IMR-90 (cell line): Measurements from ENCODE around the gene NET1. TPM values are rescaled to one million over a fixed set of nuclear protein-coding genes. Genes with fewer than 3 reads are reported as not detected.

Source experiments
- ATAC-seq: fragments of 200-7000 bp; cut with Tn5 transposase; 2 replicates; pipeline ENCODE4 v1.9.1; 2020; ENCODE audit warnings: low read depth, mild to moderate bottlenecking, moderate library complexity
- BruUV-seq: library from RNA; stranded (reverse); fragments of 400-500 nt; replicated peaks from 2 replicates; lab custom pipeline; 2021; lab: Mats Ljungman, UMichigan
- CTCF ChIA-PET: fragments of 300-600 bp; formaldehyde crosslinking; extraction: SDS; loops from one replicate; lab custom pipeline; 2021; ENCODE audit warnings: antibody characterized with exemption; lab: Yijun Ruan, JAX
- POLR2A ChIA-PET: fragments of 300-600 bp; sonication (Branson Sonifier 250); formaldehyde crosslinking; loops from one replicate; lab custom pipeline; 2022; ENCODE audit warnings: antibody characterized with exemption; ENCODE audit not compliant: unreplicated experiment; lab: Charles Lee
- DNase-seq: peaks from one replicate; pipeline ENCODE4 v3.0.0; 2013
- H2AFZ ChIP-seq: replicated peaks from 2 replicates; pipeline ENCODE3; 2013; ENCODE audit warnings: low read length, mild to moderate bottlenecking; ENCODE audit not compliant: poor library complexity
- H2AK5ac ChIP-seq: 2 replicates; pipeline ENCODE4 v1.6.1; 2013; ENCODE audit warnings: low read depth, low read length, inconsistent platforms
- H2AK9ac ChIP-seq: replicated peaks from 2 replicates; pipeline ENCODE3; 2013; ENCODE audit warnings: mild to moderate bottlenecking, low read depth, low read length, moderate library complexity; ENCODE audit not compliant: poor library complexity
- H2BK120ac ChIP-seq: 2 replicates; pipeline ENCODE4 v1.6.1; 2013; ENCODE audit warnings: low read depth, low read length, inconsistent platforms
- H2BK15ac ChIP-seq: 3 replicates; pipeline ENCODE4 v1.6.1; 2013; ENCODE audit warnings: low read depth, low read length, inconsistent platforms
- H2BK20ac ChIP-seq: 2 replicates; pipeline ENCODE4 v1.6.1; 2013; ENCODE audit warnings: low read depth, mild to moderate bottlenecking, inconsistent platforms, low read length, moderate library complexity
- H2BK5ac ChIP-seq: 2 replicates; pipeline ENCODE4 v1.6.1; 2013; ENCODE audit warnings: mild to moderate bottlenecking, low read depth, low read length, inconsistent platforms; ENCODE audit not compliant: poor library complexity, severe bottlenecking
- H3K14ac ChIP-seq: replicated peaks from 2 replicates; pipeline ENCODE4 v1.6.1; 2013; ENCODE audit warnings: low read depth, low read length, inconsistent platforms
- H3K18ac ChIP-seq: 2 replicates; pipeline ENCODE4 v1.6.1; 2013; ENCODE audit warnings: low read depth, low read length, control low read depth
- H3K23ac ChIP-seq: 2 replicates; pipeline ENCODE4 v1.6.1; 2013; ENCODE audit warnings: low read depth, low read length, inconsistent platforms
- H3K27ac ChIP-seq: 2 replicates; pipeline ENCODE4 v1.5.1; 2013; ENCODE audit warnings: mild to moderate bottlenecking, control low read depth, low read length; ENCODE audit not compliant: insufficient read depth
- H3K27me3 ChIP-seq: 2 replicates; pipeline ENCODE4 v1.6.1; 2013; ENCODE audit warnings: low read length; ENCODE audit not compliant: control insufficient read depth, insufficient read depth
- H3K36me3 ChIP-seq: 2 replicates; pipeline ENCODE4 v1.6.1; 2013; ENCODE audit warnings: low read length, mixed read lengths; ENCODE audit not compliant: control insufficient read depth, insufficient read depth
- H3K4ac ChIP-seq: 2 replicates; pipeline ENCODE4 v1.6.1; 2013; ENCODE audit warnings: low read depth, low read length, inconsistent platforms
- H3K4me1 ChIP-seq: 2 replicates; pipeline ENCODE4 v1.6.1; 2013; ENCODE audit warnings: low read length, mixed read lengths; ENCODE audit not compliant: control insufficient read depth, insufficient read depth
- H3K4me2 ChIP-seq: 2 replicates; pipeline ENCODE4 v1.6.1; 2013; ENCODE audit warnings: low read depth, mild to moderate bottlenecking, control low read depth, low read length, moderate library complexity
- H3K4me3 ChIP-seq: 2 replicates; pipeline ENCODE4 v1.5.1; 2013; ENCODE audit warnings: low read depth, mild to moderate bottlenecking, control low read depth, low read length, moderate library complexity; ENCODE audit not compliant: insufficient read depth
- H3K56ac ChIP-seq: 2 replicates; pipeline ENCODE4 v1.6.1; 2013; ENCODE audit warnings: low read length, inconsistent platforms; ENCODE audit not compliant: insufficient read depth; ENCODE audit errors: extremely low read depth
- H3K79me1 ChIP-seq, 2 experiments: 2 replicates each; pipeline ENCODE4 v1.6.1; 2013; ENCODE audit warnings: low read length in 2 of 2, inconsistent platforms in 1 of 2, low read depth in 1 of 2
- H3K9ac ChIP-seq: 2 replicates; pipeline ENCODE4 v1.6.1; 2013; ENCODE audit warnings: low read depth, low read length, control low read depth
- H3K9me1 ChIP-seq: 2 replicates; pipeline ENCODE4 v1.6.1; 2013; ENCODE audit warnings: low read length, inconsistent platforms; ENCODE audit not compliant: insufficient read depth
- H3K9me3 ChIP-seq: 2 replicates; pipeline ENCODE4 v1.6.1; 2013; ENCODE audit warnings: low read length; ENCODE audit not compliant: control insufficient read depth, insufficient read depth
- H4K20me1 ChIP-seq: 2 replicates; pipeline ENCODE4 v1.6.1; 2013; ENCODE audit warnings: low read length, inconsistent platforms; ENCODE audit not compliant: insufficient read depth
- H4K5ac ChIP-seq: 2 replicates; pipeline ENCODE4 v1.6.1; 2013; ENCODE audit warnings: mild to moderate bottlenecking, low read depth, low read length, control low read depth
- H4K8ac ChIP-seq, 2 experiments: 2 replicates each; pipeline ENCODE4 v1.6.1; 2013; ENCODE audit warnings: low read depth in 2 of 2, low read length in 2 of 2, control low read depth in 1 of 2, inconsistent platforms in 1 of 2
- H4K91ac ChIP-seq: 2 replicates; pipeline ENCODE4 v1.6.1; 2013; ENCODE audit warnings: low read depth, low read length, inconsistent platforms; ENCODE audit not compliant: insufficient read depth
- BHLHE40 ChIP-seq: fragments of 150-350 bp; IDR thresholded peaks from 2 replicates; pipeline ENCODE4 v1.6.1; 2016; ENCODE audit warnings: mild to moderate bottlenecking, low read depth, low read length
- CHD1 ChIP-seq: IDR thresholded peaks from 2 replicates; pipeline ENCODE4 v1.6.1; 2012; ENCODE audit warnings: low read depth, low read length, improper control_type of control experiment
- ELK1 ChIP-seq: fragments of 150-350 bp; IDR thresholded peaks from 2 replicates; pipeline ENCODE4 v1.6.1; 2016; ENCODE audit warnings: low read depth, mild to moderate bottlenecking, low read length, moderate library complexity, borderline replicate concordance
- FOS ChIP-seq: fragments of 150-350 bp; IDR thresholded peaks from 2 replicates; pipeline ENCODE4 v1.6.1; 2016; ENCODE audit warnings: low read depth, low read length
- MAZ ChIP-seq: IDR thresholded peaks from 2 replicates; pipeline ENCODE4 v1.6.1; 2012; ENCODE audit warnings: low read depth, mild to moderate bottlenecking, low read length, improper control_type of control experiment, moderate library complexity, borderline replicate concordance
- MXI1 ChIP-seq: IDR thresholded peaks from 2 replicates; pipeline ENCODE4 v1.6.1; 2012; ENCODE audit warnings: low read depth, mild to moderate bottlenecking, low read length, moderate library complexity, borderline replicate concordance
- POLR2A ChIP-seq: IDR thresholded peaks from 2 replicates; pipeline ENCODE4 v1.6.1; 2012; ENCODE audit warnings: mild to moderate bottlenecking, low read depth, low read length
- RAD21 ChIP-seq: IDR thresholded peaks from 2 replicates; pipeline ENCODE4 v1.6.1; 2012; ENCODE audit warnings: low read length, improper control_type of control experiment
- RCOR1 ChIP-seq: IDR thresholded peaks from 2 replicates; pipeline ENCODE4 v1.6.1; 2012; ENCODE audit warnings: mild to moderate bottlenecking, low read length, improper control_type of control experiment; ENCODE audit not compliant: insufficient replicate concordance
- RFX5 ChIP-seq: IDR thresholded peaks from 2 replicates; pipeline ENCODE4 v1.8.0; 2012; ENCODE audit warnings: low read depth, mild to moderate bottlenecking, low read length, moderate library complexity
- SMC3 ChIP-seq: fragments of 150-350 bp; IDR thresholded peaks from 2 replicates; pipeline ENCODE4 v1.6.1; 2016; ENCODE audit warnings: low read depth, mild to moderate bottlenecking, antibody characterized with exemption, low read length, moderate library complexity
- USF2 ChIP-seq: fragments of 150-350 bp; IDR thresholded peaks from 2 replicates; pipeline ENCODE4 v1.6.1; 2017; ENCODE audit warnings: mild to moderate bottlenecking, antibody characterized with exemption, low read length, low read depth
- WGBS, 2 experiments: methylation state at CpG; one replicate each; pipeline versions ENCODE4 v1.1.5 to v1.1.7; 2013; ENCODE audit warnings: missing lambda C conversion rate in 2 of 2; ENCODE audit not compliant: insufficient read length in 1 of 2; ENCODE audit errors: extremely low coverage in 2 of 2; 5-methylcytosine and 5-hydroxymethylcytosine counted together
- dilution Hi-C: fragments of 300-500 bp; cut with HindIII; formaldehyde crosslinking; loops from one replicate; pipeline ENCODE4 v1.14.3; 2018; ENCODE audit warnings: low sequenced_read_pairs; ENCODE audit not compliant: unreplicated experiment
- in situ Hi-C: fragments of 300-500 bp; cut with MboI; formaldehyde crosslinking; loops from 3 replicates; pipeline ENCODE4 v1.14.3; 2019; ENCODE audit warnings: low sequenced_read_pairs, inconsistent platforms, mixed read lengths
- intact Hi-C: fragments of 100-400 bp; cut with micrococcal nuclease; formaldehyde crosslinking; loops from 2 replicates; pipeline ENCODE4 v1.10.0; 2022
- polyA plus RNA-seq, 3 experiments: library from polyadenylated mRNA; depleted of rRNA; stranded (reverse); fragments of >200 nt; gene quantifications; 2 replicates each; pipeline ENCODE4 v1.2.3, GENCODE V29; 2012; ENCODE audit warnings: low replicate concordance in 1 of 3
- total RNA-seq: library from RNA; depleted of rRNA; stranded (reverse); fragments of >200 nt; gene quantifications from 2 replicates; pipeline ENCODE4 v1.2.3, GENCODE V29; 2012
- TF ChIP-seq, protein P1 (sequence below): conservative IDR thresholded peaks from 2 replicates; pipeline ENCODE4 v1.5.1; 2012; ENCODE audit warnings: mild to moderate bottlenecking, low read depth, low read length, improper control_type of control experiment

The NET1 gene
- total and polyA plus RNA-seq, 2 of the 4 experiments (the other 2 are of a cell fraction) = 20.0 to 54.7 TPM

- TF ChIP-seq, protein P1, sequence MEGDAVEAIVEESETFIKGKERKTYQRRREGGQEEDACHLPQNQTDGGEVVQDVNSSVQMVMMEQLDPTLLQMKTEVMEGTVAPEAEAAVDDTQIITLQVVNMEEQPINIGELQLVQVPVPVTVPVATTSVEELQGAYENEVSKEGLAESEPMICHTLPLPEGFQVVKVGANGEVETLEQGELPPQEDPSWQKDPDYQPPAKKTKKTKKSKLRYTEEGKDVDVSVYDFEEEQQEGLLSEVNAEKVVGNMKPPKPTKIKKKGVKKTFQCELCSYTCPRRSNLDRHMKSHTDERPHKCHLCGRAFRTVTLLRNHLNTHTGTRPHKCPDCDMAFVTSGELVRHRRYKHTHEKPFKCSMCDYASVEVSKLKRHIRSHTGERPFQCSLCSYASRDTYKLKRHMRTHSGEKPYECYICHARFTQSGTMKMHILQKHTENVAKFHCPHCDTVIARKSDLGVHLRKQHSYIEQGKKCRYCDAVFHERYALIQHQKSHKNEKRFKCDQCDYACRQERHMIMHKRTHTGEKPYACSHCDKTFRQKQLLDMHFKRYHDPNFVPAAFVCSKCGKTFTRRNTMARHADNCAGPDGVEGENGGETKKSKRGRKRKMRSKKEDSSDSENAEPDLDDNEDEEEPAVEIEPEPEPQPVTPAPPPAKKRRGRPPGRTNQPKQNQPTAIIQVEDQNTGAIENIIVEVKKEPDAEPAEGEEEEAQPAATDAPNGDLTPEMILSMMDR = peak; percentile 74
These were observed 21.8 kb downstream of the NET1 start (continued) for GRCh38 chr10:5434017-5434753.

- CTCF ChIA-PET = interaction anchor here (0.7 to 1.1 kb wide), 6 partner anchors 171 to 620 kb away, joined by 3 to 5 read pairs (median 3); no protein-coding TSS in a partner anchor
- H3K4me1 ChIP-seq = peaks cover 7% of the 10 kb centered on the region
- H3K23ac ChIP-seq = no peak overlapping the region
- H2AK9ac ChIP-seq = no peak overlapping the region
- H4K8ac ChIP-seq = no peak overlapping the region
- no peak overlapping the region for H2BK20ac ChIP-seq
- no TSS peak for BruUV-seq
- H2BK15ac ChIP-seq = no peak overlapping the region
- no peak overlapping the region for H3K4ac ChIP-seq
- no peak overlapping the region for H3K9ac ChIP-seq
- H4K20me1 ChIP-seq = no peaks in the 10 kb centered on the region
- dilution Hi-C loops (no loop called here), in situ Hi-C loops (no loop called here), intact Hi-C loops (no loop called here)
- no peak overlapping the region for H4K5ac ChIP-seq
- H3K4me3 ChIP-seq = no peak overlapping the region
- no peak overlapping the region for H2AK5ac ChIP-seq
- no peaks in the 10 kb centered on the region; the same call in 1 of the 2 replicates for H3K9me1 ChIP-seq
- no peak overlapping the region for H2AFZ ChIP-seq
- no peak overlapping the region for H4K91ac ChIP-seq
- H3K4me2 ChIP-seq = no peak overlapping the region
- H3K18ac ChIP-seq = no peak overlapping the region
- H3K14ac ChIP-seq = no peak overlapping the region
- H3K9me3 ChIP-seq = no peaks in the 10 kb centered on the region; the same call in 1 of the 2 replicates
- WGBS, 2 experiments = no CpG with 5 or more reads among the region's 3 CpGs
- DNase-seq (no peak), ATAC-seq (no peak)
- POLR2A ChIA-PET = no interaction called here
- H3K36me3 ChIP-seq = no peaks in the 10 kb centered on the region
- H2BK5ac ChIP-seq = no peak overlapping the region
- H3K27me3 ChIP-seq = no peaks in the 10 kb centered on the region
- no peak overlapping the region for H2BK120ac ChIP-seq
- peaks cover 12 to 19% of the 10 kb centered on the region in 2 experiments; a peak in 2 of 4 replicates for H3K79me1 ChIP-seq
- no peak overlapping the region for H3K27ac ChIP-seq
- H3K56ac ChIP-seq = no peak overlapping the region
- no peak for TF ChIP-seq SMC3
- TF ChIP-seq FOS = no peak
- TF ChIP-seq RCOR1 = no peak
- no peak for TF ChIP-seq BHLHE40
- no peak for TF ChIP-seq ELK1
- no peak for TF ChIP-seq CHD1
- TF ChIP-seq USF2 = no peak
- no peak for TF ChIP-seq POLR2A
- TF ChIP-seq RFX5 = no peak
- no peak for TF ChIP-seq MXI1
- no peak for TF ChIP-seq MAZ
- TF ChIP-seq RAD21 = no peak
These were observed 23.0 kb downstream of the NET1 start for GRCh38 chr10:5435328-5435727.
